Epithelial cell of esophagus (primary cell): ENCODE measurements around the gene C12orf76.

Experiments used
- DNase-seq: peaks from one replicate; pipeline ENCODE4 v3.0.0; 2010; ENCODE audit warnings: low read depth
- H3K4me3 ChIP-seq: 2 replicates; pipeline ENCODE4 v1.5.1; 2011; ENCODE audit warnings: mild to moderate bottlenecking, low read length, control low read depth
- CTCF ChIP-seq: IDR thresholded peaks from 2 replicates; pipeline ENCODE4 v1.5.1; 2011; ENCODE audit warnings: low read depth, mild to moderate bottlenecking, low read length, control low read depth, inconsistent platforms; ENCODE audit not compliant: insufficient read depth; ENCODE audit errors: missing control alignments

Gene C12orf76

GRCh38 chr12:110084314-110085015, 36.1 kb upstream of the C12orf76 start:
- no peak for TF ChIP-seq CTCF

GRCh38 chr12:110080410-110080809, 32.1 kb upstream of the C12orf76 start:
- H3K4me3 ChIP-seq = no peak overlapping the region
- no peak for DNase-seq
- no peak for TF ChIP-seq CTCF

More at GRCh38 chr12:110084314-110085015, 36.1 kb upstream of the C12orf76 start:
- DNase-seq = peak; percentile 11
- H3K4me3 ChIP-seq = no peak overlapping the region

- no peak for TF ChIP-seq CTCF
- no peak overlapping the region for H3K4me3 ChIP-seq
- DNase-seq = no peak
These were observed 31.4 kb upstream of the C12orf76 start for GRCh38 chr12:110079477-110080400.

DNA sequence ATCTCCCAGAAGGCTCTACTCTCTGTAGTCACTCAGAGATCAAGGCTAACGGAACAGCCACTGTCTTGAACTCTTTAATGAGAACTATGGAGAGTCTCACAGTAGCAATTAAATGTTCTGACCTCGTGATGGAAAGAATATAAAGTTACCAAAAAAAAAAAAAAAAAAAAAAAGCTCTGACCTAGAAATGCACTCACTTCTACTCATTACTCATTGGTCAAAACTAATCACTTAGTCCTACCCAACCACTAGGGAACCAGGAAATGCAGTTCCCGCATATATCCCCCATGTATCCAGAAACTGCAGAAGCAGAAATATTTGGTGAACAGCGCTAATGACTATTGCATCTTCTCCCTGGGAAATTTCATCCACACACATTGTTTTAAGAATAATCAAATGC, 29.5 kb upstream of the C12orf76 start:
- no peak for DNase-seq
- TF ChIP-seq CTCF = no peak
- no peak overlapping the region for H3K4me3 ChIP-seq

- H3K4me3 ChIP-seq = no peak overlapping the region
- TF ChIP-seq CTCF = no peak
- no peak for DNase-seq
These were observed 27.6 kb upstream of the C12orf76 start for GRCh38 chr12:110075880-110076279.

- DNase-seq = no peak
- no peak overlapping the region for H3K4me3 ChIP-seq
- no peak for TF ChIP-seq CTCF
These were observed 25.8 kb upstream of the C12orf76 start for GRCh38 chr12:110074089-110074488.
